HCT116 (cell line): Measurements from ENCODE around the gene SYT10. TPM values are rescaled to one million over a fixed set of nuclear protein-coding genes. Genes with fewer than 3 reads are reported as not detected.

ENCODE experiments used
- ATAC-seq: fragments of 200-7000 bp; cut with Tn5 transposase; 2 replicates; pipeline ENCODE4 v1.9.1; 2020; ENCODE audit warnings: mild to moderate bottlenecking, moderate library complexity
- BruUV-seq: library from RNA; stranded (reverse); fragments of 400-500 nt; replicated peaks from 2 replicates; lab custom pipeline; 2021; lab: Mats Ljungman, UMichigan
- CTCF ChIA-PET: fragments of 300-600 bp; sonication (Branson Sonifier 250); formaldehyde crosslinking; loops from one replicate; lab custom pipeline; 2021; ENCODE audit warnings: antibody characterized with exemption; lab: Charles Lee
- POLR2A ChIA-PET: fragments of 300-600, 350-600 bp; sonication (Branson Sonifier 250); formaldehyde crosslinking; loops from one replicate; lab custom pipeline; 2021; ENCODE audit warnings: antibody characterized with exemption; lab: Charles Lee
- RAD21 ChIA-PET, 2 experiments: fragments of 300-600 bp; sonication (Branson Sonifier 250); formaldehyde crosslinking; loops; one replicate each; lab custom pipeline; 2023; ENCODE audit warnings: low total read pairs in 2 of 2; ENCODE audit not compliant: uncharacterized antibody in 2 of 2, unreplicated experiment in 2 of 2, low non-redundant PET in 1 of 2; lab: Charles Lee
- DNase-seq: peaks from one replicate; pipeline ENCODE4 v3.0.0-alpha.2; 2010; ENCODE audit warnings: low read depth, low spot score
- H2AFZ ChIP-seq: fragments of 200-600 bp; shearing (Covaris generic), sonication (generic); 2 replicates; pipeline ENCODE4 v1.6.1; 2017; ENCODE audit warnings: low read depth, mixed run types, mixed read lengths, antibody characterized with exemption, low read length; ENCODE audit not compliant: poor library complexity, severe bottlenecking
- H3K27ac ChIP-seq: 2 replicates; pipeline ENCODE4 v1.5.1; 2012; ENCODE audit warnings: low read depth, low read length
- H3K27me3 ChIP-seq: fragments of 200-600 bp; sonication (generic); 2 replicates; pipeline ENCODE4 v1.6.1; 2016; ENCODE audit warnings: mixed run types, low read length, mixed read lengths; ENCODE audit not compliant: insufficient read depth
- H3K36me3 ChIP-seq, 2 experiments: fragments of 200-500 bp in 1 of 2; fragments of 200-600 bp in 1 of 2; sonication (Bioruptor generic) in 1 of 2; sonication (generic) in 1 of 2; 2 replicates each; pipeline versions ENCODE4 v1.5.1 to v1.6.1; 2014 to 2016; ENCODE audit warnings: low read length in 2 of 2, inconsistent platforms in 1 of 2, mixed read lengths in 1 of 2, mixed run types in 1 of 2; ENCODE audit not compliant: insufficient read depth in 2 of 2, control insufficient read depth in 1 of 2
- H3K4me1 ChIP-seq, 2 experiments: fragments of 200-600 bp in 1 of 2; sonication (generic) in 1 of 2; 2 replicates each; pipeline versions ENCODE4 v1.5.1 to v1.6.1; 2012 to 2017; ENCODE audit warnings: low read length in 2 of 2, inconsistent platforms in 1 of 2, mild to moderate bottlenecking in 1 of 2, mixed read lengths in 1 of 2, mixed run types in 1 of 2, moderate library complexity in 1 of 2; ENCODE audit not compliant: insufficient read depth in 2 of 2, control insufficient read depth in 1 of 2
- H3K4me2 ChIP-seq: fragments of 200-600 bp; sonication (generic); 2 replicates; pipeline ENCODE4 v1.6.1; 2017; ENCODE audit warnings: mixed run types, low read length, mixed read lengths
- H3K4me3 ChIP-seq, 2 experiments: fragments of 200-600 bp in 1 of 2; sonication (generic) in 1 of 2; replicated peaks in 1 of 2; 2 replicates each; pipeline ENCODE4 v1.5.1; 2011 to 2016; ENCODE audit warnings: low read length in 2 of 2, control low read depth in 1 of 2, low read depth in 1 of 2, mild to moderate bottlenecking in 1 of 2, mixed read lengths in 1 of 2, mixed run types in 1 of 2
- H3K79me2 ChIP-seq: fragments of 200-600 bp; sonication (generic); 2 replicates; pipeline ENCODE4 v1.6.1; 2017; ENCODE audit warnings: mild to moderate bottlenecking, mixed run types, low read length, moderate library complexity, mixed read lengths; ENCODE audit not compliant: insufficient read depth
- H3K9ac ChIP-seq: fragments of 200-600 bp; sonication (generic); 2 replicates; pipeline ENCODE4 v1.6.1; 2016; ENCODE audit warnings: low read length, mixed read lengths
- H3K9me2 ChIP-seq: fragments of 200-600 bp; sonication (generic), shearing (Covaris generic); 2 replicates; pipeline ENCODE4 v1.6.1; 2017; ENCODE audit warnings: mixed run types, mild to moderate bottlenecking, moderate library complexity; ENCODE audit not compliant: insufficient read depth
- H3K9me3 ChIP-seq, 2 experiments: fragments of 200-500 bp in 1 of 2; fragments of 200-600 bp in 1 of 2; sonication (Bioruptor generic) in 1 of 2; sonication (generic) in 1 of 2; 2 replicates each; pipeline ENCODE4 v1.6.1; 2014 to 2017; ENCODE audit warnings: low read length in 2 of 2, mixed read lengths in 2 of 2, inconsistent platforms in 1 of 2, low read depth in 1 of 2, mild to moderate bottlenecking in 1 of 2, mixed run types in 1 of 2, moderate library complexity in 1 of 2; ENCODE audit not compliant: control insufficient read depth in 1 of 2, insufficient read depth in 1 of 2
- H4K20me1 ChIP-seq: fragments of 200-600 bp; sonication (generic), shearing (Covaris generic); 2 replicates; pipeline ENCODE4 v1.6.1; 2017; ENCODE audit warnings: mixed run types, mild to moderate bottlenecking, moderate library complexity; ENCODE audit not compliant: insufficient read depth
- ATF3 ChIP-seq: IDR thresholded peaks from 2 replicates; pipeline ENCODE4 v1.6.1; 2012
- CTCF ChIP-seq, 3 experiments: fragments of 200-600 bp in 1 of 3; sonication (generic) in 1 of 3; IDR thresholded peaks in 2 of 3; conservative IDR thresholded peaks in 1 of 3; 2 replicates each; pipeline ENCODE4 v1.5.1; 2012 to 2017; ENCODE audit warnings: low read depth in 2 of 3, low read length in 2 of 3, antibody characterized with exemption in 1 of 3, borderline replicate concordance in 1 of 3, control low read depth in 1 of 3, mild to moderate bottlenecking in 1 of 3, mixed read lengths in 1 of 3, mixed run types in 1 of 3, moderate library complexity in 1 of 3; ENCODE audit not compliant: insufficient read depth in 1 of 3
- ELF1 ChIP-seq: IDR thresholded peaks from 2 replicates; pipeline ENCODE4 v1.6.1; 2012; ENCODE audit warnings: low read depth, borderline replicate concordance
- EZH2 ChIP-seq: fragments of 200-600 bp; sonication (generic); IDR thresholded peaks from 2 replicates; pipeline ENCODE4 v1.6.1; 2017; ENCODE audit warnings: antibody characterized with exemption, mixed run types
- EZH2phosphoT487 ChIP-seq: fragments of 200-600 bp; IDR thresholded peaks from 2 replicates; pipeline ENCODE4 v1.6.1; 2018; ENCODE audit warnings: antibody characterized with exemption, borderline replicate concordance
- FOSL1 ChIP-seq: IDR thresholded peaks from 2 replicates; pipeline ENCODE4 v1.6.1; 2012; ENCODE audit warnings: low read depth
- JUND ChIP-seq: IDR thresholded peaks from 2 replicates; pipeline ENCODE4 v1.6.1; 2012
- MAX ChIP-seq: IDR thresholded peaks from 2 replicates; pipeline ENCODE4 v1.6.1; 2012
- POLR2AphosphoS5 ChIP-seq: IDR thresholded peaks from 2 replicates; pipeline ENCODE4 v1.6.1; 2011; ENCODE audit warnings: mild to moderate bottlenecking, low read depth, low read length, moderate library complexity
- REST ChIP-seq: IDR thresholded peaks from 2 replicates; pipeline ENCODE4 v1.6.1; 2012; ENCODE audit warnings: low read depth
- SRF ChIP-seq: IDR thresholded peaks from 2 replicates; pipeline ENCODE4 v1.6.1; 2012; ENCODE audit warnings: low read depth
- YY1 ChIP-seq: IDR thresholded peaks from 2 replicates; pipeline ENCODE4 v1.6.1; 2011; ENCODE audit warnings: low read length, low read depth, moderate library complexity, mild to moderate bottlenecking; ENCODE audit not compliant: insufficient replicate concordance; ENCODE audit errors: extremely low read depth
- ZFX ChIP-seq: fragments of 450-650 bp; IDR thresholded peaks from 2 replicates; pipeline ENCODE4 v1.6.1; 2017
- intact Hi-C: fragments of 100-400 bp; cut with micrococcal nuclease; formaldehyde crosslinking; loops from 2 replicates; pipeline ENCODE4 v1.10.0; 2022
- total RNA-seq: library from RNA; stranded (reverse); gene quantifications from one replicate; pipeline ENCODE4 v1.2.1, GENCODE V29; 2021; ENCODE audit not compliant: unreplicated experiment

Gene SYT10
- total RNA-seq, 1 experiment from 2014 or later = not detected

- Histone ChIP-seq H3K4me1 (no peaks in the 10 kb centered on the region), H3K27me3 (no peaks in the 10 kb centered on the region), H3K79me2 (no peaks in the 10 kb centered on the region), H3K4me3 (no peak overlapping the region), H3K27ac (no peak overlapping the region), H4K20me1 (no peaks in the 10 kb centered on the region), H3K9me3 (peaks cover 6 to 20% of the 10 kb centered on the region in 2 experiments; a peak in 2 of 4 replicates), H2AFZ (no peak overlapping the region), H3K9me2 (no peaks in the 10 kb centered on the region), H3K4me2 (no peak overlapping the region), H3K36me3 (no peaks in the 10 kb centered on the region), H3K9ac (no peak overlapping the region)
- ChIA-PET POLR2A (no interaction called here), RAD21 (no interaction called here), CTCF (no interaction called here)
- ATAC-seq (no peak), DNase-seq (no peak)
- intact Hi-C loops = no loop called here
- BruUV-seq = no TSS peak
- no peak for TF ChIP-seq JUND
Observed at GRCh38 chr12:33480366-33480765, 40.7 kb upstream of the SYT10 start.

GRCh38 chr12:33476058-33476457, 36.4 kb upstream of the SYT10 start:
- H3K27me3 ChIP-seq = no peaks in the 10 kb centered on the region
- CTCF ChIA-PET = no interaction called here
- intact Hi-C loops = no loop called here
- no peak overlapping the region for H3K27ac ChIP-seq
- no peak overlapping the region for H3K4me3 ChIP-seq
- POLR2A ChIA-PET = no interaction called here
- no peaks in the 10 kb centered on the region for H3K9me2 ChIP-seq
- ATAC-seq = no peak
- H2AFZ ChIP-seq = no peak overlapping the region
- H4K20me1 ChIP-seq = no peaks in the 10 kb centered on the region; the same call in 1 of the 2 replicates
- no peak for TF ChIP-seq SRF
- TF ChIP-seq REST = no peak
- TF ChIP-seq CTCF (IDR thresholded peaks at IDR 0.05 in 2 of 3, conservative IDR thresholded peaks at IDR 0.05 in 1 of 3; ENCODE audit: borderline replicate concordance in 1 of 3, insufficient read depth in 1 of 3, low read depth in 2 of 3, low read length in 2 of 3) = no peak
- TF ChIP-seq JUND = no peak
- no peak for TF ChIP-seq EZH2phosphoT487
- TF ChIP-seq ZFX = no peak
- no peak for TF ChIP-seq POLR2AphosphoS5
- no peak for TF ChIP-seq MAX
- TF ChIP-seq YY1 = no peak
- no peak for TF ChIP-seq ELF1
- TF ChIP-seq EZH2 = no peak
- no peak for TF ChIP-seq ATF3
- no peak for TF ChIP-seq FOSL1
- H3K9ac ChIP-seq = no peak overlapping the region
- no peaks in the 10 kb centered on the region for H3K4me1 ChIP-seq
- no peaks in the 10 kb centered on the region for H3K36me3 ChIP-seq
- BruUV-seq = no TSS peak
- DNase-seq = no peak
- RAD21 ChIA-PET = no interaction called here
- H3K79me2 ChIP-seq = no peaks in the 10 kb centered on the region
- H3K4me2 ChIP-seq = no peak overlapping the region
- peaks cover 6 to 15% of the 10 kb centered on the region in 2 experiments; a peak in 2 of 4 replicates for H3K9me3 ChIP-seq
